Upper lobe of left lung (tissue), 6 donors: ENCODE measurements around the gene PRKN. TPM values are rescaled to one million over a fixed set of nuclear protein-coding genes. Genes with fewer than 3 reads are reported as not detected.
A peak's percentile ranks its signal among the peaks of the same experiment; 100 is the strongest.

ENCODE experiments used
- ATAC-seq, 2 donors: fragments of 200-7000 bp; cut with Tn5 transposase; one replicate each; pipeline ENCODE4 v1.9.1; 2022; ENCODE audit warnings: mild to moderate bottlenecking in 2 of 2, moderate library complexity in 2 of 2; ENCODE audit not compliant: low FRiP score in 2 of 2
- DNase-seq, 2 donors: peaks; one replicate each; pipeline ENCODE4 v3.0.0-alpha.2; 2019 to 2020
- H3K27ac ChIP-seq, 4 donors: fragments of 200-600 bp; sonication (generic); one replicate each; pipeline ENCODE4 v1.5.1; 2016 to 2019
- H3K27me3 ChIP-seq, 4 donors: fragments of 200-600 bp; sonication (generic); one replicate each; pipeline ENCODE4 v1.5.1; 2017 to 2019
- H3K36me3 ChIP-seq, 4 donors: fragments of 200-600 bp; sonication (generic); one replicate each; pipeline ENCODE4 v1.5.1; 2016 to 2019
- H3K4me1 ChIP-seq, 4 donors: fragments of 200-600 bp; sonication (generic); one replicate each; pipeline ENCODE4 v1.5.1; 2018 to 2019
- H3K4me3 ChIP-seq, 4 donors: fragments of 200-600 bp; sonication (generic); one replicate each; pipeline ENCODE4 v1.5.1; 2017 to 2019; ENCODE audit warnings: mild to moderate bottlenecking in 2 of 4, moderate library complexity in 1 of 4
- H3K9me3 ChIP-seq, 4 donors: fragments of 200-600 bp; sonication (generic); one replicate each; pipeline ENCODE4 v1.5.1; 2018 to 2019
- EP300 ChIP-seq, 4 donors: sonication (generic); formaldehyde crosslinking; IDR thresholded peaks; one replicate each; pipeline ENCODE4 v1.5.1; 2017; ENCODE audit warnings: antibody characterized with exemption in 4 of 4, control low read depth in 2 of 4
- POLR2A ChIP-seq, 4 donors: fragments of 450-650 bp; IDR thresholded peaks; one replicate each; pipeline ENCODE4 v1.5.1; 2016 to 2017; ENCODE audit warnings: antibody characterized with exemption in 4 of 4, mild to moderate bottlenecking in 2 of 4
- POLR2AphosphoS5 ChIP-seq, 2 donors: sonication (generic); formaldehyde crosslinking; IDR thresholded peaks; one replicate each; pipeline ENCODE4 v1.5.1; 2017; ENCODE audit warnings: antibody characterized with exemption in 2 of 2
- WGBS, 2 donors: methylation state at CpG; one replicate each; pipeline ENCODE4 v1.1.5; 2017 to 2018; 5-methylcytosine and 5-hydroxymethylcytosine counted together
- total RNA-seq, 6 donors: library from RNA; depleted of rRNA in 4 of 6; stranded (reverse); fragments of >200 nt in 4 of 6; gene quantifications; one replicate each; pipeline versions ENCODE4 v1.1.0 to v1.2.1, GENCODE V29; 2016 to 2021
- TF ChIP-seq, protein P1 (sequence below), 6 experiments: fragments of 450-650 bp in 4 of 6; fragments of 200-600 bp in 2 of 6; sonication (generic) in 2 of 6; IDR thresholded peaks; one replicate each; pipeline ENCODE4 v1.5.1; 2016 to 2019; ENCODE audit warnings: antibody characterized with exemption in 6 of 6
- donor health status: DM: no; HTN: no; CAD: no; lungs with moderate emphysema.
- donor health status: DM: no; HTN: yes; CAD: no; lungs with severe emphysema.

Gene PRKN
- total RNA-seq, 6 donors from 2014 or later: 2.7 to 29.3 (median 5.5) TPM

DNA sequence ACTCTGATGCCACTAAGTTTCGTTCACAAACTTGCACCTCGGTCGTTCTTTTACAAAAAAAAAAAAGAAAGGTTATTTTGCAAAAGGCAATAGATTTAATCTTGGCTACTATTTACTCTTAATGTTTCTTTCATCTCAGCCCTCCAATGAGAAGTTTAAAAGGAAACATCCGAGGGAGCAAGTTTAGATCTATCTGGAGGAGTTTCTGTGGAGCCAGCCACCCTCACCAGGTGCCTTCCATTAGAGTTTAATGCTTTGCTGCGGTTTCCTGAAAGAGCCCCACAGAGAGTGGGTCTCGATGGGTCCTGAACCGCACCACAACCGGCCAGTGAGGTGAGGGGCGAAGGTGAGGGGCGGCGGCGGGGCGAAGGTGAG lies 632 bp downstream of the PRKN start:
- Histone ChIP-seq H3K27me3 (no peaks in the 10 kb centered on the region), H3K4me3 (peak overlapping the region; percentile 78 to 90 (median 84)), H3K36me3 (no peaks in the 10 kb centered on the region), H3K9me3 (no peaks in the 10 kb centered on the region), H3K4me1 (peaks cover 3 to 11% (median 6%) of the 10 kb centered on the region in 4 donors), H3K27ac (peak overlapping the region; percentile 86 to 91 (median 89))
- WGBS, 2 donors: 6 to 8% methylated on average over 9 to 13 of the region's 13 CpGs
- peak in 1 of 2 donors; percentile 32 for ATAC-seq
- TF ChIP-seq POLR2AphosphoS5 (IDR thresholded peaks at IDR 0.05) (no peak), EP300 (IDR thresholded peaks at IDR 0.05) (no peak), POLR2A (IDR thresholded peaks at IDR 0.05) (no peak)
- TF ChIP-seq, protein P1, sequence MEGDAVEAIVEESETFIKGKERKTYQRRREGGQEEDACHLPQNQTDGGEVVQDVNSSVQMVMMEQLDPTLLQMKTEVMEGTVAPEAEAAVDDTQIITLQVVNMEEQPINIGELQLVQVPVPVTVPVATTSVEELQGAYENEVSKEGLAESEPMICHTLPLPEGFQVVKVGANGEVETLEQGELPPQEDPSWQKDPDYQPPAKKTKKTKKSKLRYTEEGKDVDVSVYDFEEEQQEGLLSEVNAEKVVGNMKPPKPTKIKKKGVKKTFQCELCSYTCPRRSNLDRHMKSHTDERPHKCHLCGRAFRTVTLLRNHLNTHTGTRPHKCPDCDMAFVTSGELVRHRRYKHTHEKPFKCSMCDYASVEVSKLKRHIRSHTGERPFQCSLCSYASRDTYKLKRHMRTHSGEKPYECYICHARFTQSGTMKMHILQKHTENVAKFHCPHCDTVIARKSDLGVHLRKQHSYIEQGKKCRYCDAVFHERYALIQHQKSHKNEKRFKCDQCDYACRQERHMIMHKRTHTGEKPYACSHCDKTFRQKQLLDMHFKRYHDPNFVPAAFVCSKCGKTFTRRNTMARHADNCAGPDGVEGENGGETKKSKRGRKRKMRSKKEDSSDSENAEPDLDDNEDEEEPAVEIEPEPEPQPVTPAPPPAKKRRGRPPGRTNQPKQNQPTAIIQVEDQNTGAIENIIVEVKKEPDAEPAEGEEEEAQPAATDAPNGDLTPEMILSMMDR (IDR thresholded peaks at IDR 0.05): no peak
- no peak for DNase-seq

DNA sequence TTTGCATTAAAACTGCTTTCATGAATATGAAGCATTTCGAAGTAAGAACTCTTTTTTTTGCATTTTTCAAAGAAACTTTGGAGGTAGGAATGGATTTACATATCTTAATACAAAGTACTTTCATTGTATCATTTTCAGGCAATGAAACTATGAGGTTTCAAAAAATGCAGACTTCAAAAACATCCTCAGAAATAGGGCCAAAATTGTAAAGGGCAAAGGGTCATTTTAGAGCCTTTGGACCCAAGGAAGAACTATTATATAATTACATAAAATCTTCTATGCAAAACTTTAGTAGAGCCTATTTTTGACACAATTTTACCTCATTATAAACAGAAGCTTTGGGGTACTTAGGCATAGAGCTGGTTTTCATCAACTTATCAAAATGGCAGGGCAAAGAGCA lies 4.9 kb downstream of the PRKN start:
- H3K36me3 ChIP-seq: no peaks in the 10 kb centered on the region
- DNase-seq: no peak
- no peak for TF ChIP-seq POLR2A (IDR thresholded peaks at IDR 0.05)
- TF ChIP-seq, protein P1 (IDR thresholded peaks at IDR 0.05): no peak
- no peak for TF ChIP-seq POLR2AphosphoS5 (IDR thresholded peaks at IDR 0.05)
- TF ChIP-seq EP300 (IDR thresholded peaks at IDR 0.05): no peak
- no peaks in the 10 kb centered on the region for H3K27me3 ChIP-seq
- no peak for ATAC-seq
- H3K27ac ChIP-seq: no peak overlapping the region
- no peak overlapping the region for H3K4me3 ChIP-seq
- H3K4me1 ChIP-seq: peaks cover 0 to 7% (median 5%) of the 10 kb centered on the region in 4 donors
- 82 to 89% methylated on average over 1 of the region's 1 CpG for WGBS, 2 donors
- no peaks in the 10 kb centered on the region for H3K9me3 ChIP-seq

DNA sequence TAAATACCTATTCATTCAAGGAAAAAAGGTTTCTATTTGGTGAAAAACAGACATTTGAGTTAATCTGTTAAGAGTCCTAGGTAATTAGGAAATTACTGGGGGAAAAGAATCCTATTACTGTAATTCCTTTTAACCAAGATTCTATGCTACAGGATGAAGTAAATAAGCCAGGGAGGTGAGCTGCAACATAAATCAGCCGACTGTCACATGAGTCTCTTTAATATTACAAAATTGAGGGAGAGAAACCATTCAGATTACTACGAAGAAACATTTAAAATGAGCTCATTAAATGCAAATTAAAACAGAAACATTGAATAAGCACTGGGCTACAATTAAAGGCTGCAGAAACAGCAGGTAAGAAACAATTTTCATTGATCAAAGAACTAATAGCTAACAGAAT lies 5.3 kb downstream of the PRKN start:
- Histone ChIP-seq H3K4me3 (no peak overlapping the region), H3K9me3 (no peaks in the 10 kb centered on the region), H3K27ac (no peak overlapping the region), H3K27me3 (no peaks in the 10 kb centered on the region), H3K4me1 (peaks cover 0 to 7% (median 5%) of the 10 kb centered on the region in 4 donors), H3K36me3 (no peaks in the 10 kb centered on the region)
- no peak for DNase-seq
- 81 to 91% methylated on average over 2 of the region's 2 CpGs for WGBS, 2 donors
- TF ChIP-seq POLR2A (IDR thresholded peaks at IDR 0.05) (no peak), POLR2AphosphoS5 (IDR thresholded peaks at IDR 0.05) (no peak), EP300 (IDR thresholded peaks at IDR 0.05) (no peak)
- TF ChIP-seq, protein P1 (IDR thresholded peaks at IDR 0.05): no peak
- no peak for ATAC-seq

DNA sequence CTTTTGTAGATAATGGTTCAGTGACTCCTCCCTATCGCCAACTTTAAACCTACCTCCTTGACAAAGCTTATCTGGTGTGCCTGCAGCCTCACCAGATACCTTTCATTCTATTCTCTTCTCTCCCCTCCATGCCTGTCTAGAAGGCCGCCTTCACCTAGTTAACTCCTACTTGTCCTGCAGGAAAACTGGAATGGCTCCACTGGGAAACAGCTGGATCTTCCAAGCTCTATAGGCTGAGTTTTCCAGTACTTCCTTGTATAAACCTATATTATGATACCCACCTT lies 6.2 kb downstream of the PRKN start:
- WGBS, 2 donors: 95 to 97% methylated on average over 2 of the region's 2 CpGs
- H3K27ac ChIP-seq: no peak overlapping the region

DNA sequence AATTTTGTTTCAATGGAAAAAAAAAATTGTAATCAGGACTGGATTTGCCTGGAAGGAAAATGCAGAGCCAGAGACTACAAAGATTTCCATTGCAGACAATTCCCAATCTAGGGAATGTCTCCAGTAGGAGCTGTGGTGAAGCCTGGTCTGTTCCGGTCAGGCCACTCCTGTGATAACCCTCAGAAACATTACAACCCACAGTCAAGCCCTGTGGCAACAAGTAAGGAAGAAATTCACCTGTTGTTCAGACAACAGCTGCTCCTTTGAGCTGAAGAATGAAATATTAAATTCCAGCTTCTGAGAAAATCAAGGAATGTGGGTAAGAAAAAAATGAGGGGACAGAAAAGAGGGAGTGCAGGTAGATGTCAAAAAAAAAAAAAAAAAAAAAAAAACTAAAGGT lies 8.0 kb downstream of the PRKN start:
- no peak overlapping the region for H3K27ac ChIP-seq
- no peaks in the 10 kb centered on the region for H3K4me1 ChIP-seq
- TF ChIP-seq POLR2AphosphoS5 (IDR thresholded peaks at IDR 0.05): no peak
- no peak for TF ChIP-seq POLR2A (IDR thresholded peaks at IDR 0.05)
- TF ChIP-seq EP300 (IDR thresholded peaks at IDR 0.05): no peak
- TF ChIP-seq, protein P1 (IDR thresholded peaks at IDR 0.05): no peak
- H3K27me3 ChIP-seq: no peaks in the 10 kb centered on the region
- ATAC-seq: no peak
- H3K4me3 ChIP-seq: no peak overlapping the region
- 86 to 93% methylated on average over 1 of the region's 1 CpG for WGBS, 2 donors
- no peaks in the 10 kb centered on the region for H3K36me3 ChIP-seq
- no peaks in the 10 kb centered on the region for H3K9me3 ChIP-seq
- DNase-seq: no peak

More for the DNA sequence above, 6.2 kb downstream of the PRKN start:
- Histone ChIP-seq H3K4me3 (no peak overlapping the region), H3K27me3 (no peaks in the 10 kb centered on the region), H3K36me3 (no peaks in the 10 kb centered on the region), H3K4me1 (peaks cover 0 to under 1% (median 0%) of the 10 kb centered on the region in 4 donors), H3K9me3 (no peaks in the 10 kb centered on the region)
- ATAC-seq (no peak), DNase-seq (no peak)
- TF ChIP-seq EP300 (IDR thresholded peaks at IDR 0.05) (no peak), POLR2A (IDR thresholded peaks at IDR 0.05) (no peak), POLR2AphosphoS5 (IDR thresholded peaks at IDR 0.05) (no peak)
- TF ChIP-seq, protein P1 (IDR thresholded peaks at IDR 0.05): no peak
